HepG2 (cell line): ENCODE measurements around the gene MKNK1. TPM values are rescaled to one million over a fixed set of nuclear protein-coding genes. Genes with fewer than 3 reads are reported as not detected.

Experiments
- ATAC-seq: fragments of 200-7000 bp; cut with Tn5 transposase; 3 replicates; pipeline ENCODE4 v1.9.1; 2020; ENCODE audit warnings: mild to moderate bottlenecking, moderate library complexity
- BruUV-seq: library from RNA; stranded (reverse); fragments of 400-500 nt; replicated peaks from 2 replicates; lab custom pipeline; 2021; lab: Mats Ljungman, UMichigan
- CTCF ChIA-PET: fragments of 300-600 bp; formaldehyde crosslinking; extraction: SDS; loops from one replicate; lab custom pipeline; 2021; ENCODE audit warnings: low total read pairs, inconsistent platforms, low intra/inter-chr PET ratio; lab: Yijun Ruan, JAX
- POLR2A ChIA-PET: fragments of 350-600 bp; sonication (Branson Sonifier 250); formaldehyde crosslinking; loops from one replicate; lab custom pipeline; 2020; ENCODE audit warnings: antibody characterized with exemption, inconsistent platforms; lab: Yijun Ruan, JAX
- DNase-seq: peaks from one replicate; pipeline ENCODE4 v3.0.0-alpha.2; 2015; ENCODE audit warnings: low spot score
- FAIRE-seq: peaks from 3 replicates; lab custom pipeline; 2011; peaks lifted over from hg19 to GRCh38; lab: Jason Lieb, UNC
- H2AFZ ChIP-seq: one replicate; pipeline ENCODE4 v1.6.1; 2011; ENCODE audit warnings: low read length, inconsistent platforms
- H3K27ac ChIP-seq: fragments of 300-600 bp; 3 replicates; pipeline ENCODE4 v1.8.0; 2011; ENCODE audit warnings: mixed run types, mild to moderate bottlenecking, mixed read lengths, low read length, inconsistent platforms; ENCODE audit not compliant: insufficient read depth; ENCODE audit errors: extremely low read length
- H3K27me3 ChIP-seq, 2 experiments: fragments of 200-600 bp in 1 of 2; 2 replicates in 1 of 2; 3 replicates in 1 of 2; pipeline versions ENCODE4 v1.6.0 to v1.8.0; 2011; ENCODE audit warnings: low read length in 2 of 2, mild to moderate bottlenecking in 2 of 2, moderate library complexity in 2 of 2, inconsistent platforms in 1 of 2; ENCODE audit not compliant: insufficient read depth in 2 of 2, control insufficient read depth in 1 of 2
- H3K36me3 ChIP-seq, 2 experiments: fragments of 200-600 bp in 1 of 2; replicated peaks in 1 of 2; 2 replicates in 1 of 2; 3 replicates in 1 of 2; pipeline versions ENCODE4 v1.5.1 to v1.8.0; 2011; ENCODE audit warnings: low read length in 2 of 2, inconsistent platforms in 1 of 2; ENCODE audit not compliant: insufficient read depth in 2 of 2, control insufficient read depth in 1 of 2
- H3K4me1 ChIP-seq: 2 replicates; pipeline ENCODE4 v1.5.1; 2012; ENCODE audit warnings: low read length, inconsistent platforms; ENCODE audit not compliant: insufficient read depth
- H3K4me2 ChIP-seq: 2 replicates; pipeline ENCODE4 v1.6.0; 2011; ENCODE audit warnings: low read depth, low read length, inconsistent platforms
- H3K4me3 ChIP-seq, 3 experiments: fragments of 200-600 bp in 1 of 3; sonication (generic), shearing (Covaris generic) in 1 of 3; replicated peaks in 1 of 3; 2 replicates each; pipeline ENCODE4 v1.5.1; 2011 to 2016; ENCODE audit warnings: low read length in 3 of 3, inconsistent platforms in 2 of 3, low read depth in 2 of 3, mild to moderate bottlenecking in 2 of 3, control low read depth in 1 of 3, mixed read lengths in 1 of 3; ENCODE audit not compliant: insufficient read depth in 1 of 3
- H3K79me2 ChIP-seq: one replicate; pipeline ENCODE4 v1.6.1; 2011; ENCODE audit warnings: low read length, inconsistent platforms; ENCODE audit not compliant: insufficient read depth
- H3K9ac ChIP-seq: 2 replicates; pipeline ENCODE4 v1.6.0; 2011; ENCODE audit warnings: mild to moderate bottlenecking, low read depth, low read length, inconsistent platforms; ENCODE audit not compliant: insufficient read depth
- H3K9me3 ChIP-seq: 2 replicates; pipeline ENCODE4 v1.5.1; 2012; ENCODE audit warnings: mild to moderate bottlenecking, low read length
- H4K20me1 ChIP-seq: 2 replicates; pipeline ENCODE4 v1.6.0; 2011; ENCODE audit warnings: inconsistent platforms, mild to moderate bottlenecking, low read length, moderate library complexity; ENCODE audit not compliant: insufficient read depth
- HHEX ChIP-seq: IDR thresholded peaks from 2 replicates; pipeline ENCODE4 v1.6.1; 2016; ENCODE audit warnings: control low read depth
- KIAA2018 ChIP-seq: sonication (generic); formaldehyde crosslinking; IDR thresholded peaks from 2 replicates; pipeline ENCODE4 v1.5.0; 2020; ENCODE audit warnings: mild to moderate bottlenecking, missing genetic modification reagents, borderline replicate concordance
- MTF2 ChIP-seq: sonication (generic); formaldehyde crosslinking; IDR thresholded peaks from 2 replicates; pipeline ENCODE4 v1.5.0; 2020; ENCODE audit warnings: missing genetic modification reagents, borderline replicate concordance
- PAX8 ChIP-seq: sonication (generic); formaldehyde crosslinking; IDR thresholded peaks from 2 replicates; pipeline ENCODE4 v1.8.0; 2022; ENCODE audit warnings: mild to moderate bottlenecking, missing genetic modification reagents, borderline replicate concordance
- SUZ12 ChIP-seq: fragments of 150-350 bp; IDR thresholded peaks from 2 replicates; pipeline ENCODE4 v1.6.1; 2014; ENCODE audit warnings: low read depth, low read length
- U2AF1 ChIP-seq: fragments of 200-400 bp; formaldehyde crosslinking; optimal IDR thresholded peaks from 2 replicates; pipeline ENCODE3; 2017; ENCODE audit warnings: mild to moderate bottlenecking, low read depth, low read length
- ZFP37 ChIP-seq: sonication (generic); formaldehyde crosslinking; IDR thresholded peaks from 2 replicates; pipeline ENCODE4 v1.4.0; 2020; ENCODE audit warnings: missing genetic modification reagents, borderline replicate concordance
- ZNF768 ChIP-seq: sonication (generic); formaldehyde crosslinking; IDR thresholded peaks from 2 replicates; pipeline ENCODE4 v1.4.0; 2020; ENCODE audit warnings: missing genetic modification reagents
- WGBS: methylation state at CpG from one replicate; pipeline ENCODE4 v1.1.6; 2017; ENCODE audit warnings: low lambda C conversion rate; 5-methylcytosine and 5-hydroxymethylcytosine counted together
- in situ Hi-C: cut with HindIII; loops from 2 replicates; pipeline ENCODE4 v1.10.0; 2017; ENCODE audit warnings: low pct_unique_long_range_greater_than_20kb; ENCODE audit not compliant: extremely low pct_ligation_motif_present
- intact Hi-C: fragments of 100-400 bp; cut with micrococcal nuclease; formaldehyde crosslinking; loops from one replicate; pipeline ENCODE4 v1.10.0; 2022; ENCODE audit not compliant: unreplicated experiment
- polyA plus RNA-seq, 8 experiments: library from polyadenylated mRNA; depleted of rRNA in 3 of 8; stranded (reverse) in 7 of 8; unstranded in 1 of 8; fragments of >200 nt; fragmentation: Illumina TruSeq in 4 of 8; extraction: Trizol in 4 of 8; gene quantifications; 2 replicates each; pipeline versions ENCODE4 v1.2.1 to v1.2.3, GENCODE V29; 2011 to 2016; ENCODE audit warnings: low read depth in 4 of 8, missing spikeins in 1 of 8, mixed read lengths in 1 of 8; ENCODE audit not compliant: insufficient read depth in 1 of 8
- total RNA-seq, 5 experiments: library from RNA; depleted of rRNA; stranded (reverse); fragments of >200 nt; fragmentation: Illumina TruSeq; extraction: Trizol; gene quantifications; 2 replicates each; pipeline ENCODE4 v1.2.3, GENCODE V29; 2016; ENCODE audit warnings: low read depth in 1 of 5
- TF ChIP-seq, protein P1 (sequence below): sonication (generic); formaldehyde crosslinking; IDR thresholded peaks from 2 replicates; pipeline ENCODE4 v1.8.0; 2022; ENCODE audit warnings: low read depth, missing genetic modification reagents

Gene MKNK1
- total and polyA plus RNA-seq, 2 of the 13 experiments (the other 11 are each of a cell fraction or from before 2014, with no cell fraction given), result 18.5 to 24.1 TPM

GRCh38 chr1:46519209-46519608 lies 84.9 kb downstream of the MKNK1 start:
- no peaks in the 10 kb centered on the region for H3K36me3 ChIP-seq
- no peaks in the 10 kb centered on the region for H3K79me2 ChIP-seq
- 0 out of 2 replicates have a peak, but pooled peaks cover under 1% of the 10 kb centered on the region for H4K20me1 ChIP-seq
- H3K27me3 ChIP-seq, result peaks cover 2 to 34% of the 10 kb centered on the region in 2 experiments; a peak in 3 of 5 replicates
- intact Hi-C loops, result no loop called here
- 33% methylated on average over 4 of the region's 4 CpGs for WGBS
- FAIRE-seq, result no peak
- no peak overlapping the region for H3K4me3 ChIP-seq
- ChIA-PET CTCF (no interaction called here), POLR2A (no interaction called here)
- ATAC-seq, result no peak
- in situ Hi-C loops, result no loop called here
- H3K9ac ChIP-seq, result no peak overlapping the region
- no peak overlapping the region for H3K4me2 ChIP-seq
- H3K9me3 ChIP-seq, result no peaks in the 10 kb centered on the region
- no peak overlapping the region for H2AFZ ChIP-seq
- BruUV-seq, result no TSS peak
- peaks cover 13% of the 10 kb centered on the region; the same call in 1 of the 2 replicates for H3K4me1 ChIP-seq
- H3K27ac ChIP-seq, result no peak overlapping the region
- DNase-seq, result no peak
- TF ChIP-seq MTF2, result no peak
- TF ChIP-seq ZNF768 (CRISPR knock-in tag), result peak; percentile 46; the same call in 1 of the 2 replicates

DNA sequence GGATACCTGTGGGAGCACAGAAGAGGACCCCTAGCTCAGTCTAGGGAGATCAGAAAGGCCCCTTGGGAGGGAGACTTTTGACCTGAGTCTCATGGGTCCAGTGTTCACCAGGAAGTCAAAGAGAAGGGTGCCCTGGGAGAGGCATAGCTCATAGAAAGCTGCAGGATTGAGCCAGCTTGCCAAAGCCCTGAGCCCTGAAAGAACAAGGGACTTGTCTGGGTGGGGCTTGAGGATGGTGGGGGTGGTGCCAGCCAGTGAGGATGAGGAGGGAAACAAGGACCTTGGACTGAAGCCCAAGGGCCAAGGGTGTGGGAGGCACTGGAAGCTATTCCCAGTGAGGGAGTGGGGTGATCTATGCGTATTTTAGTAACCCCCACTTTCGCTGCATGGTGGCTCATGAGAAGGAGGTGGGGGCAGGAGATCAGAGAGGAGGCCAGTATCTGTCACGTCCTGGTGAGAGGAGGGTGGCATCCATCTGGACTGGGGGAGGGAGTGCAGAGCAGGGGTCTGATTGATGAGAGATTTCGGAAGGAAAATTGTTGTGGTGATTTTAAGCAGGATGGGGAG lies 86.1 kb downstream of the MKNK1 start:
- in situ Hi-C loops, result no loop called here
- intact Hi-C loops, result no loop called here
- ATAC-seq, result no peak
- 53% methylated on average over 4 of the region's 4 CpGs for WGBS
- Histone ChIP-seq H3K9me3 (no peaks in the 10 kb centered on the region), H3K27ac (no peak overlapping the region), H3K4me3 (no peak overlapping the region), H3K27me3 (peaks cover 3 to 35% of the 10 kb centered on the region in 2 experiments; a peak in 3 of 5 replicates), H4K20me1 (no peaks in the 10 kb centered on the region), H2AFZ (no peak overlapping the region), H3K9ac (no peak overlapping the region), H3K79me2 (no peaks in the 10 kb centered on the region), H3K4me1 (peaks cover 20% of the 10 kb centered on the region; the same call in 1 of the 2 replicates), H3K36me3 (no peaks in the 10 kb centered on the region), H3K4me2 (no peak overlapping the region)
- POLR2A ChIA-PET, result no interaction called here
- DNase-seq, result no peak
- CTCF ChIA-PET, result no interaction called here
- no TSS peak for BruUV-seq
- FAIRE-seq, result no peak
- no peak for TF ChIP-seq PAX8 (CRISPR knock-in tag)
- TF ChIP-seq, protein P1, sequence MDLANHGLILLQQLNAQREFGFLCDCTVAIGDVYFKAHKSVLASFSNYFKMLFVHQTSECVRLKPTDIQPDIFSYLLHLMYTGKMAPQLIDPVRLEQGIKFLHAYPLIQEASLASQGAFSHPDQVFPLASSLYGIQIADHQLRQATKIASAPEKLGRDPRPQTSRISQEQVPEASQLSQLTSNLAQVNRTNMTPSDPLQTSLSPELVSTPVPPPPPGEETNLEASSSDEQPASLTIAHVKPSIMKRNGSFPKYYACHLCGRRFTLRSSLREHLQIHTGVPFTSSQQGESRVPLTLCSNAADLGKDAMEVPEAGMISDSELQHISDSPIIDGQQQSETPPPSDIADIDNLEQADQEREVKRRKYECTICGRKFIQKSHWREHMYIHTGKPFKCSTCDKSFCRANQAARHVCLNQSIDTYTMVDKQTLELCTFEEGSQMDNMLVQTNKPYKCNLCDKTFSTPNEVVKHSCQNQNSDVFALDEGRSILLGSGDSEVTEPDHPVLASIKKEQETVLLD, result no peak
- TF ChIP-seq KIAA2018 (CRISPR knock-in tag), result no peak
- TF ChIP-seq ZFP37 (CRISPR knock-in tag), result no peak
- TF ChIP-seq U2AF1, result no peak
- TF ChIP-seq SUZ12, result no peak
- no peak for TF ChIP-seq HHEX (CRISPR knock-in tag)
